Sigmoid colon (tissue), 4 donors: Measurements from ENCODE around the gene CAB39L.

Source experiments
- EP300 ChIP-seq, 4 donors: sonication (generic); formaldehyde crosslinking; IDR thresholded peaks; one replicate each; pipeline ENCODE4 v1.6.1; 2017; ENCODE audit warnings: antibody characterized with exemption in 4 of 4
- POLR2A ChIP-seq, 2 donors: fragments of 450-650 bp; IDR thresholded peaks; one replicate each; pipeline ENCODE4 v1.6.1; 2016; ENCODE audit warnings: antibody characterized with exemption in 2 of 2, mild to moderate bottlenecking in 2 of 2, moderate library complexity in 2 of 2
- POLR2AphosphoS5 ChIP-seq, 4 donors: sonication (generic); formaldehyde crosslinking; IDR thresholded peaks; one replicate each; pipeline ENCODE4 v1.6.1; 2017; ENCODE audit warnings: antibody characterized with exemption in 4 of 4
- TF ChIP-seq, protein P1 (sequence below), 4 experiments: fragments of 450-650 bp in 3 of 4; fragments of 200-600 bp in 1 of 4; IDR thresholded peaks; one replicate each; pipeline ENCODE4 v1.5.1; 2016 to 2019; ENCODE audit warnings: antibody characterized with exemption in 4 of 4, mild to moderate bottlenecking in 3 of 4, moderate library complexity in 2 of 4

DNA sequence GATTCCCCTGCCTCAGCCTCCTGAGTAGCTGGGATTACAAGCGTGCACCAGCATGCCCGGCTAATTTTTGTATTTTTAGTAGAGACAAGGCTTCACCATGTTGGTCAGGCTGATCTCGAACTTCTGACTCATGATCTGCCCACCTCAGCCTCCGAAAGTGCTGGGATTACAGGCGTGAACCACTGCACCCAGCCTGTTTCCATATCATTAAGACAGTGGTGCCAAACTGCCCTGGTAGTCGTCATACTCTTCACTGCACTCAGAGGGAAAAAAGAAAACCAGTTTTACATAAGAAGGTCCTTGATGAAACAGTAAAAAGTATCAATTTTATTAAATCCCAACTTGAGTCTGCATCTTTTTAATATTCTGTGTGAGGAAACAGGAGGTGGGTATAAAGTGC lies 181.2 kb downstream of the CAB39L start:
- TF ChIP-seq, protein P1, sequence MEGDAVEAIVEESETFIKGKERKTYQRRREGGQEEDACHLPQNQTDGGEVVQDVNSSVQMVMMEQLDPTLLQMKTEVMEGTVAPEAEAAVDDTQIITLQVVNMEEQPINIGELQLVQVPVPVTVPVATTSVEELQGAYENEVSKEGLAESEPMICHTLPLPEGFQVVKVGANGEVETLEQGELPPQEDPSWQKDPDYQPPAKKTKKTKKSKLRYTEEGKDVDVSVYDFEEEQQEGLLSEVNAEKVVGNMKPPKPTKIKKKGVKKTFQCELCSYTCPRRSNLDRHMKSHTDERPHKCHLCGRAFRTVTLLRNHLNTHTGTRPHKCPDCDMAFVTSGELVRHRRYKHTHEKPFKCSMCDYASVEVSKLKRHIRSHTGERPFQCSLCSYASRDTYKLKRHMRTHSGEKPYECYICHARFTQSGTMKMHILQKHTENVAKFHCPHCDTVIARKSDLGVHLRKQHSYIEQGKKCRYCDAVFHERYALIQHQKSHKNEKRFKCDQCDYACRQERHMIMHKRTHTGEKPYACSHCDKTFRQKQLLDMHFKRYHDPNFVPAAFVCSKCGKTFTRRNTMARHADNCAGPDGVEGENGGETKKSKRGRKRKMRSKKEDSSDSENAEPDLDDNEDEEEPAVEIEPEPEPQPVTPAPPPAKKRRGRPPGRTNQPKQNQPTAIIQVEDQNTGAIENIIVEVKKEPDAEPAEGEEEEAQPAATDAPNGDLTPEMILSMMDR (IDR thresholded peaks at IDR 0.05) = no peak
- TF ChIP-seq POLR2AphosphoS5 (IDR thresholded peaks at IDR 0.05) (no peak), EP300 (IDR thresholded peaks at IDR 0.05) (no peak), POLR2A (IDR thresholded peaks at IDR 0.05) (no peak)
